Coronary artery (tissue), 2 donors: ENCODE data around the gene NLRP12.
"Not testable (repeated sequence)": the region's sequence is repeated elsewhere in the genome, so short reads cannot be mapped to it uniquely, and the experiment has no call there.

Source experiments
- DNase-seq: peaks from one replicate; pipeline ENCODE4 v3.0.0-alpha.2; 2017; ENCODE audit warnings: low spot score
- H3K27ac ChIP-seq, 2 donors: fragments of 200-600 bp; sonication (generic); one replicate each; pipeline ENCODE4 v1.5.1; 2016 to 2019
- H3K4me3 ChIP-seq: fragments of 200-600 bp; sonication (generic); 2 replicates; pipeline ENCODE4 v1.5.1; 2016; ENCODE audit warnings: mild to moderate bottlenecking, moderate library complexity
- CTCF ChIP-seq: fragments of 200-600 bp; sonication (generic); IDR thresholded peaks from one replicate; pipeline ENCODE4 v1.5.1; 2019; ENCODE audit warnings: antibody characterized with exemption

Gene NLRP12

DNA sequence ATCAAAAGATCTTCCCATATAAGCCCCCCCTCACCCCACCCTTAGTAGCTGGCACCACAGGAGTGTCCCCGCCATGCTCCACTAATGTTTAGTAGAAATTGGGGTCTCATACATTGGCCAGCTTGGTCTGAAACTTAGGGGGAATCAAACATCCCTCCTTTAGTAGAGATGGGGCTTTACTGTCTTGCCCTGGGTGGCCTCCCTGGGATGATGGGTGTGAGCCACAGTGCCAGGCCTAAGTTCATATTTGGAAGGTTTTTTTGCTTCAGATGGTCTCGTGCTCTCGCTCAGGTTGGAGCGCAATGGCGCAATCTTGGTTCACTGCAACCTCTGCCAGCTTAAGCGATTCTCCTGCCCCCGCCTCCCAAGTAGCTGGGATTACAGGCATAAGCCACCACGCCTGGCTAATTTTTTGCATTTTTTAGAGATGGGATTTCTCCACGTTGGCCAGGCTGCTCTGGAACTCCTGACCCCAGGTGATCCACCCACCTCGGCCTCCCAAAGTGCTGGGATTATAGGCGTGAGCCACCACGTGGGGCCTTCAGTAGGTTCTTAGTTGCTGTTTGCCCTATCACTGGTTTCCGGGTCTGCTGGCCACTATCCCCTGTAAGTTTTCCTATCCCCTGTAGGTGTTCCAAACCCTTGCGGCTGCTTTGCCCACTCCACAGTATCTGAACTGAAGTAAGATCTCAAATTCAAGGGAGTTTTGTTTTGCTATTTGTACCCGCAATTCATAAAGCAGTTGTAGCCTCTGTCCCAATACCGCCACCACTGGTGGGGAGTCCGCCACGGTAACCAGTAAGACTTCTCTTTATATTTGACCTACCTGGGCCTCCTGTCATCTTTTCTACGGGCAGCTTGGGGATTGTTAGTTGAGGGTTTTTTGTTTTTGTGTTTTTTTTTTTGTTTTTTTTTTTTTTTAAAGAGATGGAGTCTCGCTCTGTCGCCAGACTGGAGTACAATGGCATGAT is 34.1 kb downstream of the NLRP12 start:
- Histone ChIP-seq H3K4me3 (no peak overlapping the region), H3K27ac (no peak overlapping the region)
- DNase-seq = no peak
- no peak for TF ChIP-seq CTCF

DNA sequence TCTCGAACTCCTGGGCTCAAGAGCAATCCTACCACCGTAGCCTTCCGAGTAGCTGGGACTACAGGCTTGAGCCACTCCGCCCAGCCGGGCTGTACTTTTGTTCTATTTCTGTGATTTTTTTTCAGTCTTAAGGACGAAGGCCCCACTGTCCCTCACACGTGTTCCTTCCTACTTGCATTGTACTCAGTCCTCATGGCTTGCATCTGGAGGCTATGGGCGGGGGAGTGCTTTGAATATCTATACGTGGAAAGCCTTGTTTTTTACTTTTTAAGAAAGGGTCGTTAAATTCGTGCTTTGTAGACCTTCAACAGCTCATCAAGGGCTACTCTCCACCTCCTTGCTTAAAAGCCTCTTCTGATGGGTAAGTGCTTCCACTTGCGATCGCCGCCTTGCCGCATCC is 36.8 kb downstream of the NLRP12 start:
- H3K27ac ChIP-seq = no peak overlapping the region
- H3K4me3 ChIP-seq = no peak overlapping the region
- no peak for TF ChIP-seq CTCF
- no peak for DNase-seq

DNA sequence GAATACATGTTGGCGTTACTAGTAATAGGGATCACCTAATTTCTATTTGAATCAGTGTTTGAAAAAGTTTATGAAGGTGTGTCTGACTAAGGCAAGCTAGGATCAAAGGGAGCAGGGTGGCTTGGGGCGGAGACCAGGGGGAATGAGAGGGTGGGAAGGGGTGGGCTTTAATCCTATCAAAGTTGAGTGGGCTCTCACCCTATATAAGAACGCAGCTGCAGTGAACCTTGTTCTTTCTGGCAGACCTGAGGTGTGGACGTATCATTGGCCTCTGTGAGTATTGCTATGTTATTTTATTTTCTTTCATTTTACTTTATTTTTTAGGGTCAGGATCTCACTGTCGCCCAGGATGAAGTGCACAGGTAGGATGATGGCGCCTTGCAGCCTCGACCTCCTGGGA is 37.4 kb downstream of the NLRP12 start:
- no peak overlapping the region for H3K27ac ChIP-seq
- no peak for DNase-seq
- H3K4me3 ChIP-seq = no peak overlapping the region
- no peak for TF ChIP-seq CTCF

DNA sequence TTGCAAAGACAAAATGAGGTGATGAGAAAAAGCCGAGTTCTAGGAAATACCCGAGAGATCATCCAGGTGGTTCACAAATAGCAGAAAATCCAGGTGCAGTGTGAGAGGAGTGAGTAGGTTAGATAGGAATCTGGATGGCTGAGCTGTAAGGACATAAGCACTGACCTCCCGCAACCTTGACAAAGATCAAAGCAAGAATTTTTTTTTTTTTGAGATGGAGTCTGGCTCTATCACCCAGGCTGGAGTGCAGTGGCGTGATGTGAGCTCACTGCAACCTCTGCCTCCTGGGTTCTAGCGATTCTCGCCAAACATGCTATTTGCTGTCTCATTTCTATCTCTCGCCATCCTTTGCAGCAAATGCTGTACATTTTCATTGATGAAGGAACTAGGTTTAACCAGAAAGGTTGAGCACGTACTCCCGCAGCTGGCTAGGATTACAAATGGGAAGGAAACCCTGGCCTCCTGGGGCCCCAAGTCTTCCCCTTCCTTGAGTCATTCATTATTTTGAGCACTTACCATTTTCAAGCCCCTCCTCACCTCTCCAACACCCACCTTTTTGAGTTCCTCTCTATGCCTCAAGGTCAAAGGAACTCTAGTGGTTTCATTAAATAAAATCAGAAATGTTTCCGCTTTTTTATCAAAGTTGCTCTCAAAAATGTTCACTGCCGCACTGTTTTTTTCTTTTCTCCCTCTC is 38.8 kb downstream of the NLRP12 start:
- DNase-seq = no peak
- TF ChIP-seq CTCF = no peak
- Histone ChIP-seq H3K4me3 (no peak overlapping the region), H3K27ac (no peak overlapping the region)

DNA sequence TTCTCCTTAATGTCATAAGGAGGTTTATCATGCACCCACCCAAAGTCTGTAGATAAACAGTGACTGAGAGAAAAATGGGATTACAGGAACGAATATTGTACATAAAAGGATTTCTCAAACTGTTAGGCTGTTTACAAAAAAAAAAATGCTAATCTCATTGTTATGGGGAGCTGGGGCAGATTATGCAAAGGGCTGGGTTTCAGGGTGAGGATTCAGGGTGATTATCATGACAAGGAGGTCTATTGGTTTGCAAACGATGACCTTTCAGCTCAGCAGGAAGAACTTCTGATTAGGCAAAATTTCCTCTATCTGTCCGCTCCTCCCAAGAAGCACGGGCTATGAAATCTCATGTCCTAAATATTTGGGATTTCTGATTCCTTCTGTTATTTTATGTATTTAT is 41.4 kb downstream of the NLRP12 start:
- no peak overlapping the region for H3K27ac ChIP-seq
- DNase-seq = no peak
- H3K4me3 ChIP-seq = no peak overlapping the region
- TF ChIP-seq CTCF = no peak

GRCh38 chr19:53781332-53781731 is 42.8 kb downstream of the NLRP12 start:
- not testable (repeated sequence) for H3K4me3 ChIP-seq, DNase-seq, H3K27ac ChIP-seq

DNA sequence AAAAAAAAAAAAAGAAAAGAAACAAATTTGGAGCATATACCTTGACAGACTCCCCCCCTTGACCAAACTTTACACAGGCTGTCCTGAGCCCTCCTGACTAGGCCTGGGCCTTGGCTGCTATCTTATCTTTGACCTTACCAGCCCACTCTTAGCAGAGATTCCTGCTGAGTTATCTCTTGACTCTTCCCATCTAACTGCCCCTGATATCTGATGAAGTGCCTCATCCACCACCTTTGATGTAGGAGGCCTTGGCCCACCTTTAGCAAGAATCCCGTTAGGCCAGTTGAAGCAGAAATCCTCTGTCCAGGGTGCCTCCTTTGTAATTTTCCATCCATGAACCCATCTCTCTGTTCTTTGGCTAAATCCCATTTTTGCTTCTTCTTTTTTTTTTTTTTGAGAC is 43.6 kb downstream of the NLRP12 start:
- no peak for TF ChIP-seq CTCF
- no peak for DNase-seq
- H3K27ac ChIP-seq = no peak overlapping the region
- no peak overlapping the region for H3K4me3 ChIP-seq
